GM12878 (cell line): ENCODE results near the gene AFAP1.

ENCODE experiments used
- CHD1 ChIP-seq: IDR thresholded peaks from 2 replicates; pipeline ENCODE4 v1.6.1; 2012; ENCODE audit warnings: low read depth, low read length, improper control_type of control experiment
- MYC ChIP-seq: IDR thresholded peaks from 2 replicates; pipeline ENCODE4 v1.6.1; 2011; ENCODE audit warnings: mild to moderate bottlenecking, low read length, moderate library complexity, inconsistent platforms; ENCODE audit not compliant: insufficient read depth, insufficient replicate concordance, insufficient read length, severe bottlenecking
- POLR2A ChIP-seq: IDR thresholded peaks from 2 replicates; pipeline ENCODE4 v1.6.1; 2011; ENCODE audit warnings: low read depth, mild to moderate bottlenecking, low read length
- POLR2AphosphoS5 ChIP-seq: IDR thresholded peaks from 2 replicates; pipeline ENCODE4 v1.6.1; 2011; ENCODE audit warnings: mild to moderate bottlenecking, low read length, inconsistent platforms
- RCOR1 ChIP-seq: conservative IDR thresholded peaks from 2 replicates; pipeline ENCODE4 v1.6.1; 2012; ENCODE audit warnings: low read depth, low read length, improper control_type of control experiment
- RUNX3 ChIP-seq: IDR thresholded peaks from 2 replicates; pipeline ENCODE4 v1.6.1; 2012; ENCODE audit warnings: low read length, inconsistent platforms
- SREBF2 ChIP-seq: IDR thresholded peaks from 2 replicates; pipeline ENCODE4 v1.6.1; 2012; ENCODE audit warnings: mild to moderate bottlenecking, low read length
- TAF1 ChIP-seq: IDR thresholded peaks from 2 replicates; pipeline ENCODE4 v1.6.1; 2011; ENCODE audit warnings: mild to moderate bottlenecking, low read depth, low read length, borderline replicate concordance
- TF ChIP-seq, protein P1 (sequence below): IDR thresholded peaks from 2 replicates; pipeline ENCODE4 v1.6.1; 2011; ENCODE audit warnings: mild to moderate bottlenecking, low read depth, low read length, moderate library complexity; ENCODE audit not compliant: insufficient replicate concordance
- TF ChIP-seq, protein P2 (sequence below): fragments of 450-650 bp; IDR thresholded peaks from 2 replicates; pipeline ENCODE4 v1.6.1; 2014; ENCODE audit warnings: mild to moderate bottlenecking
- TF ChIP-seq, protein P3 (sequence below): fragments of 450-650 bp; IDR thresholded peaks from 2 replicates; pipeline ENCODE4 v1.6.1; 2016; ENCODE audit warnings: mild to moderate bottlenecking
- TF ChIP-seq, protein P4 (sequence below), 3 experiments: IDR thresholded peaks in 2 of 3; conservative IDR thresholded peaks in 1 of 3; 2 replicates each; pipeline ENCODE4 v1.5.1; 2011; ENCODE audit warnings: low read depth in 3 of 3, low read length in 3 of 3, mild to moderate bottlenecking in 3 of 3, control low read depth in 2 of 3, moderate library complexity in 2 of 3, inconsistent platforms in 1 of 3, mixed read lengths in 1 of 3; ENCODE audit not compliant: control insufficient read depth in 2 of 3, insufficient read depth in 1 of 3; ENCODE audit errors: extremely low read depth in 1 of 3
- TF ChIP-seq, protein P5 (sequence below): IDR thresholded peaks from 2 replicates; pipeline ENCODE4 v1.6.1; 2012; ENCODE audit warnings: low read depth, low read length, improper control_type of control experiment

DNA sequence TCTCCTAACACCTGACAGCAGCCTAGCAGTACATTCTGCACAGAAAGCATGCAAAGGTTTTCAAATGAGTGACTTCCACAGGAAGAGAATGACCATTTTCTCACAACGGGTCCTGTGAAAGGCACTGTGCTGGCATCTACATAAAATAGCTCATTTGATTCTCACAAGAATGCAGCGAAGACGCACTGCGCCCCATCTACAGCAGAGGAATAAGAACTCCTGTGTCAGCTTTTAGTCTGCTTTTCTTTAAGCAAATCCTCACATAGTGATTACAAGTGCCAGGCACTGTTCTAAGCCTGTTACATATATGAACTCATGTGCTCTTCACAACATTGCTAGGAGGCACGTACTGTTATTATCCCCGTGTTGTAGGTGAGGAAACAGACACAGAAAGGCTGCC lies 62.5 kb downstream of the AFAP1 start:
- TF ChIP-seq SREBF2, result no peak
- TF ChIP-seq TAF1, result no peak
- no peak for TF ChIP-seq RUNX3
- TF ChIP-seq, protein P1, sequence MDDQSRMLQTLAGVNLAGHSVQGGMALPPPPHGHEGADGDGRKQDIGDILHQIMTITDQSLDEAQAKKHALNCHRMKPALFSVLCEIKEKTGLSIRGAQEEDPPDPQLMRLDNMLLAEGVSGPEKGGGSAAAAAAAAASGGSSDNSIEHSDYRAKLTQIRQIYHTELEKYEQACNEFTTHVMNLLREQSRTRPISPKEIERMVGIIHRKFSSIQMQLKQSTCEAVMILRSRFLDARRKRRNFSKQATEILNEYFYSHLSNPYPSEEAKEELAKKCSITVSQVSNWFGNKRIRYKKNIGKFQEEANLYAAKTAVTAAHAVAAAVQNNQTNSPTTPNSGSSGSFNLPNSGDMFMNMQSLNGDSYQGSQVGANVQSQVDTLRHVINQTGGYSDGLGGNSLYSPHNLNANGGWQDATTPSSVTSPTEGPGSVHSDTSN, result no peak
- TF ChIP-seq, protein P2, sequence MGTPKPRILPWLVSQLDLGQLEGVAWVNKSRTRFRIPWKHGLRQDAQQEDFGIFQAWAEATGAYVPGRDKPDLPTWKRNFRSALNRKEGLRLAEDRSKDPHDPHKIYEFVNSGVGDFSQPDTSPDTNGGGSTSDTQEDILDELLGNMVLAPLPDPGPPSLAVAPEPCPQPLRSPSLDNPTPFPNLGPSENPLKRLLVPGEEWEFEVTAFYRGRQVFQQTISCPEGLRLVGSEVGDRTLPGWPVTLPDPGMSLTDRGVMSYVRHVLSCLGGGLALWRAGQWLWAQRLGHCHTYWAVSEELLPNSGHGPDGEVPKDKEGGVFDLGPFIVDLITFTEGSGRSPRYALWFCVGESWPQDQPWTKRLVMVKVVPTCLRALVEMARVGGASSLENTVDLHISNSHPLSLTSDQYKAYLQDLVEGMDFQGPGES, result no peak
- TF ChIP-seq CHD1, result no peak
- TF ChIP-seq, protein P3, sequence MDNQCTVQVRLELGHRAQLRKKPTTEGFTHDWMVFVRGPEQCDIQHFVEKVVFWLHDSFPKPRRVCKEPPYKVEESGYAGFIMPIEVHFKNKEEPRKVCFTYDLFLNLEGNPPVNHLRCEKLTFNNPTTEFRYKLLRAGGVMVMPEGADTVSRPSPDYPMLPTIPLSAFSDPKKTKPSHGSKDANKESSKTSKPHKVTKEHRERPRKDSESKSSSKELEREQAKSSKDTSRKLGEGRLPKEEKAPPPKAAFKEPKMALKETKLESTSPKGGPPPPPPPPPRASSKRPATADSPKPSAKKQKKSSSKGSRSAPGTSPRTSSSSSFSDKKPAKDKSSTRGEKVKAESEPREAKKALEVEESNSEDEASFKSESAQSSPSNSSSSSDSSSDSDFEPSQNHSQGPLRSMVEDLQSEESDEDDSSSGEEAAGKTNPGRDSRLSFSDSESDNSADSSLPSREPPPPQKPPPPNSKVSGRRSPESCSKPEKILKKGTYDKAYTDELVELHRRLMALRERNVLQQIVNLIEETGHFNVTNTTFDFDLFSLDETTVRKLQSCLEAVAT, result no peak
- no peak for TF ChIP-seq POLR2AphosphoS5
- no peak for TF ChIP-seq POLR2A
- no peak for TF ChIP-seq MYC
- TF ChIP-seq, protein P4, sequence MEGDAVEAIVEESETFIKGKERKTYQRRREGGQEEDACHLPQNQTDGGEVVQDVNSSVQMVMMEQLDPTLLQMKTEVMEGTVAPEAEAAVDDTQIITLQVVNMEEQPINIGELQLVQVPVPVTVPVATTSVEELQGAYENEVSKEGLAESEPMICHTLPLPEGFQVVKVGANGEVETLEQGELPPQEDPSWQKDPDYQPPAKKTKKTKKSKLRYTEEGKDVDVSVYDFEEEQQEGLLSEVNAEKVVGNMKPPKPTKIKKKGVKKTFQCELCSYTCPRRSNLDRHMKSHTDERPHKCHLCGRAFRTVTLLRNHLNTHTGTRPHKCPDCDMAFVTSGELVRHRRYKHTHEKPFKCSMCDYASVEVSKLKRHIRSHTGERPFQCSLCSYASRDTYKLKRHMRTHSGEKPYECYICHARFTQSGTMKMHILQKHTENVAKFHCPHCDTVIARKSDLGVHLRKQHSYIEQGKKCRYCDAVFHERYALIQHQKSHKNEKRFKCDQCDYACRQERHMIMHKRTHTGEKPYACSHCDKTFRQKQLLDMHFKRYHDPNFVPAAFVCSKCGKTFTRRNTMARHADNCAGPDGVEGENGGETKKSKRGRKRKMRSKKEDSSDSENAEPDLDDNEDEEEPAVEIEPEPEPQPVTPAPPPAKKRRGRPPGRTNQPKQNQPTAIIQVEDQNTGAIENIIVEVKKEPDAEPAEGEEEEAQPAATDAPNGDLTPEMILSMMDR (IDR thresholded peaks at IDR 0.05 in 2 of 3, conservative IDR thresholded peaks at IDR 0.05 in 1 of 3; ENCODE audit: control insufficient read depth in 2 of 3, extremely low read depth in 1 of 3, insufficient read depth in 1 of 3, low read depth in 3 of 3, low read length in 3 of 3), result no peak
- no peak for TF ChIP-seq RCOR1
- TF ChIP-seq, protein P5, sequence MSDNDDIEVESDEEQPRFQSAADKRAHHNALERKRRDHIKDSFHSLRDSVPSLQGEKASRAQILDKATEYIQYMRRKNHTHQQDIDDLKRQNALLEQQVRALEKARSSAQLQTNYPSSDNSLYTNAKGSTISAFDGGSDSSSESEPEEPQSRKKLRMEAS, result no peak
